GM04503 (cell line): ENCODE measurements around the gene STXBP1.

Experiments used
- DNase-seq: peaks from one replicate; pipeline ENCODE4 v3.0.0-alpha.2; 2012; ENCODE audit warnings: low read depth

The STXBP1 gene

DNA sequence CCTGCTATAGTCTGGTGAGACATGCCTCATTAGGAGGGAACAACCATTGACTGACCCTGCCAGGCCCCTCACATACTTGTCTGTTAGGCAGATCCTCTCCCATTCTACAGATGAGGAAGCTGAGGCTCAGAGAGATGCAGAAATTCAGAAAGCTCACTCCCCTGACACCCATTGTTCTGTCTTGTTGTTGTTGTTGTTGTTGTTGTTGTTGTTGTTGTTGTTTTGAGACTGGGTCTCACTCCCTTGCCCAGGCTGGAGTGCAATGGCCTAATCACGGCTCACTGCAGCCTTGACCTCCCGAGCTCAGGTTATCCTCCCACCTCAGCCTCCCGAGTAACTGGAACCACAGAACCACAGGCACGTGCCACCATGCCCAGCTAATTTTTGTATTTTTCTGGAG is 81.6 kb downstream of the STXBP1 start:
- DNase-seq = no peak

DNA sequence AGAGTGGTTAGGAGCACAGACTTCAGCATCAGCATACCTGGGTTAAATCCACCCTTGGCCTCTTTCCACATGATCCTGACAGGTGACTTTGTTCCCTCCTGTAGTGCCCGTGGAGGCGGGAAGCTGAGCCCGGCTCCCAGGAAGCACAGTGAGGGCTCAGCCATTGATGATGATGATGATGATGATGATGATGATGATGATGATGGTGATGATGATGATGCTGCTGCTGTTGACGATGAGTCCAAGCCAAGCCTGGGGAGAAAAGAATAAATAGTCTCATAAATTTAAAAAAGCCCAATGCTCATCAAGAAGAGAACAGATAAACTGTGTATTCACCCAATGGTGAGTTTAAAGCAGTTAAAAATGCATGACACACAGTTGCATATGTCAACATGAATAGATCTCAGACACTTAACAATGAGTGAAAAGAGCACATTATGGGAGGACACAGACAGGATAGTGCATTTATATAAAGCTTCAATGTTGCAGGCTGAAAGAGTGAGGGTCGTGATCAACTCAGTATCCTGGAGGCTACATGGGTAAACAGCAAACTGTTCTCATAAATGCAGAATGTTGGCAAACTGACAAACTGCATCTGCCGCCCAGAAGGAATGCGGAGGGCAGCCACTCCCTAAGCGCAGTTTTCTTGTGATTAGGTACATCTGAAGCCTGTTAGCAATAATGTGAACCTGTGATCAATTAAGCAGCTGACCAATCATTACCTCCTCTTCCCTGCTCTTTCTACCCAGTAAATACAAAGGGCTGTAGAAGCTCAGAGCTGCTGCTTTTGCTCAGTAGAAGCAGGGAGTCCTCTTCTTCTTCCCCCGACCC is 83.0 kb downstream of the STXBP1 start:
- DNase-seq = no peak

DNA sequence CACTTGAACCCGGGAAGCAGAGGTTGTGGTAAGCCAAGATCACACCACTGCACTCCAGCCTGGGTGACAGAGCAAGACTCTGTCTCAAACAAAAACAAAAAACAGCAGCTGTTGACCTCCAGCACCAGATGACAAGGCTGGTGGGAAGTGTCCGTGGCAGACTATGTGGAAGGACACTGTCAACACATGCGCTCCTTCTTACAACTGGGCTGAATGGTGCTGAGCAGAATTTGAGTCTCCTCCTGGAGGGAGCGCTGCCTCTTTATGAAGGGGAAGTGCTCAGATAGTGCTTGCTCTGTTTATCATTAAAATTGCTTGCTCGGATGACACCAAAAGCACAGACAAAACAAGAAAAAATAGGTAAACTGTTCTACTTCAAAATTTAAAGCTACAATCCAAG is 85.5 kb downstream of the STXBP1 start:
- no peak for DNase-seq

DNA sequence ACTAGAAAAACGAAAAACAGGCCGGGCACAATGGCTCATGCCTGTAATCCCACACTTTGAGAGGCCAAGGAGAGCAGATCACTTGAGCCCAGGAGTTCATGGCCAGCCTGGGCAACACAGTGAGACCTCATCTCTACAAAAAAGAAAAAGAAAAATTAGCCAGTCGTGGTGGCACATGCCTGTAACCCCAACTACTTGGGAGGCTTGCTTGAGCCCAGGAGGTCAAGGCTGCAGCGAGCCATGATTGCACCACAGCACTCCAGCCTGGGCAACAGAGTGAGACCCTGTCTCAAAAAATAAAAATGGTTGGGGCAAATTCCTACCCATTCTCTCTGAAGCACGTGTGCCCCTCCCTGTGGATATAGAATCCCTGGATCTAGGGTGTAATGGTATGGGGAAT is 86.3 kb downstream of the STXBP1 start:
- DNase-seq = no peak

DNA sequence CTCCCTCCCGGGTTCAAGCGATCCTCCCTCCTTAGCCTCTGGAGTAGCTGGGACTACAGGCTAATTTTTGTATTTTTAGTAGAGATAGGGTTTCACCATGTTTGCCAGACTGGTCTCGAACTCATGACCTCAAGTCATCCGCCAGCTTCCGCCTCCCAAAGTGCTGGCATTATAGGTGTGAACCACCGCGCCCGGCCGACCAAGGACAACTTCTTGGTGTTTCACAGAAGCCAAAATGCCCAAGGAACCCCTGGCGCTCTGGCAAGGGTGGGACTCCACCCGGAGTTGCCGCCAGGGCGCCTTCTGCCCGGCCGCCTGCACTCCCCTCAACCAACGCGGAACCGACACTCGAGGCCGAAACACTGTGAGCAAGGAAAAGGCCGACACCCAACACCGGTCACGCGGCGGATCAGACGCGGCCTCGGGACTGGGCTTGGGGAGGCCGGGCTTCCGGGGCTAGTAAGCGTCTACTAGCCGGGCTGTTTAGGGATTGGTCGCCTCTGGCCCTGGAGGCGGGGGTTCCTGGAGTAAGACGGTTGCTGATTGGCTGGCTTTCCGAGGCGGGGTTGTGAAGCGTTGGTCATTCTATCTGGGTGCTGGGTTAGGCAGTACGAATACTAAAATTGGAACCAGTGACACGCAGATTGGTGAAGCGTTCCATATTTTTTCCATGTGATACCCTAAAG is 87.1 kb downstream of the STXBP1 start:
- DNase-seq = peak; percentile 88

DNA sequence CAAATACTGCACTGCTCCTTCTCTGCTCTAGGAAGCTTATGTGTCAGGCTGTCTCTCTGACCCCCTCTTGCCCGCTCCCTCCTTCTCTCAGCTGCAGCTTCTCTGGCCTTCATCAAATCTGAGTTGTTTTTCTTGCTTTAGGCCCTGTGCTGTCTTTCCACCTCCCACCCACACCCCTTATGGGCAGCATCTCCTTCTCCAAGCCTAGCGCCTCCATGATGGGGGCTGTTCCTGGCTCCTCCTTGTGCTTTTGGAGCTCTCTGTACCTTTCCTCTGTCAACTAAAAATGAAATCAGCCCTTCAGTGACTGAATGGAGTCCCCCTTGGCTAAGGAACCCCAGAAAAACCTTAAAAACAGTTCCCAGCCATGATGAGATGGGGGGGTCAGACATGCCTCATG is 88.1 kb downstream of the STXBP1 start:
- no peak for DNase-seq

DNA sequence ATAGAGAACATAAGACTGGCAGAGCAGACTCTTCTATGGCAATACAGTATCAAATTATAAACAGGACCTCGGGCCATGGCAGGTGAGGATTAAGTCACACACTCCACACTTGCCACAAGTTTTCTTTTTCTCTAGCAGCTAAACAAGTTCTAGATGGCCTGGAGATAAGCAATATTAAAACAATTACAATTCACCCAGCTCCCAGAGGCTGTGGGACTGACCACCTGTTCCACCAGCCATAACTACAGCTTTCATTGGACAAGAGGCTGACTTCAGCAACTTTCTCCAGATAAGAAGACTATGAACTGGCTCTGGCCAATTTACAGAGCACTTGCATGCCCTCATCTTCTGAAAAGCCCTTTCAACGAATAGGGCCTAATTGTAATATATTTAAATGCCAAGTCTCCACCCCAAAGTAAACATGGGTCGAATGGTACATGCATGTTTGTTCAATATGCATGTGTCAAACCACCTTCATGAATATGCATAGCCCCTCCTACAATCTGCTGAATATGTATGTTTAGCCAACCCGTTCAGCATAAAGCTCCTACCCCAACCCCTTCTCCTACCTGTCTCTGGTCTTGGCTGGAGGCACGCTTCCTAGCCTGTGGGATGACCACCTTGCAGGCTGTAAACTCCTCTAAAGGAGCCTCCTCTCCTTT is 88.6 kb downstream of the STXBP1 start:
- no peak for DNase-seq

DNA sequence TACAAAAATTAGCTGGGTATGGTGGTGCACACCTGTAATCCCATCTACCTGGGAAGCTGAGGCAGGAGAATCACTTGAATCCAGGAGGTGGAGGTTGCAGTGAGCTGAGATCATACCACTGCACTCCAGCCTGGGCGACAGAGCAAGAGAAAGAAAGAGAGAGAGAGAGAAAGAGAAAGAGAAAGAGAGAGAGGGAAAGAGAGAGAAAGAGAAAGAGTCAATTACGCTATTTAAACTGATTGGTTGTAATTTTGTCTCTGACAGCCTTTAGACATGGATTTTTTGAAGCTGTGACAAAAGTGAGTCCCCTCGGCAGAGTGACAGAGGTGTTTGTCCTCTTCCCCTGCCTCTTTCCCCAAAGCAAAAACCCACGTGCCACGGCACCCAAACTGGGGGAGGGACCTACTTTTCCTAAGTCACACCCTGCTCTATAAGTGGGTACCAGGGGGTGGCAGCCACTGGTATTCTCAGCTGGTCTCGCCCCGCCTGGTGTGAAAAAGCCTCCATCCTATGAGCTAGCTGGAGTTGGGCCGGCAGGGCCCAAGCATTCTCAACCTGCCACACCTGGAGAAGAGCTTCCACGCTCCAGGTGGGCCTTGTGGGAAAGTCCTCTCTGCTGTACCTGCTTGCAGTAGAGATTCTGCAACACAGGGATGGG is 91.3 kb downstream of the STXBP1 start:
- no peak for DNase-seq

DNA sequence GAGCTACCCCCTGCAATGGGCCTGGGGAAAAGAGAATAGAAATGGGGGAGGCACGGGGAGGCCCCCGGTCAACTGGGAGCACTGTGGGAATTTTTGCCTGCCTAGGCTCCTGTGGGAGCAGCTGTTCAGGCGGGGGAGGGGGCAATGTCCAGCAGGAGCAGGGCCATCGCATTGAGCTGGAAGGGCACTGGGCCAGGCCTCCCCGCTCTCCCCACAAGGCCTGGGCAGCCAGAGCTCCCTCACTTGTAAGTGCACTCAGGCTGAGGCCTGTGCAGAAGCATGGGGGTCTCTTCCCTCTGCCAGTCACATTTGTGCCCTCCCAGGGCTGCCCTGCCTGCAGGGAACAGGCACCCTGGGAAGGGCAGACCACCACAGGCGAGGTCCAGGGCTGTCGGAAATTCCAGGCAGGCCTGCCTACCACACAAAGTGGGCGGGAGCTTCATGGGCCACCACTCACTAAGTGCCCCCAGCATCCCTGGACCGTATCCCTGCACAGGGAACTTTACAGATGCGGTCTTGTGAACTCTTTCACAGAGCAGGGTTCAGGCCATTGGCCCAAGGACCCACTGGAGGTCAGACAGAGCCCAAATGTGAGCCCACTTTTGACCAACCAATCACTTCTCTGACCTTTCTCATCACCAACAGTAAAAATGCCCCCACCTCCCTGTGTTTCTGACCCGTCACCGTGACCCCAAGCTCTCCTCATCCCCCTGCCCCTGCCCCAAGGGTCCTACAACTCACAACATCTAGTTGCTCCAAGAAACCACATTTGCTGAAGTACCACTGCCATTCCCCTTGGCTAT is 93.7 kb downstream of the STXBP1 start:
- no peak for DNase-seq

DNA sequence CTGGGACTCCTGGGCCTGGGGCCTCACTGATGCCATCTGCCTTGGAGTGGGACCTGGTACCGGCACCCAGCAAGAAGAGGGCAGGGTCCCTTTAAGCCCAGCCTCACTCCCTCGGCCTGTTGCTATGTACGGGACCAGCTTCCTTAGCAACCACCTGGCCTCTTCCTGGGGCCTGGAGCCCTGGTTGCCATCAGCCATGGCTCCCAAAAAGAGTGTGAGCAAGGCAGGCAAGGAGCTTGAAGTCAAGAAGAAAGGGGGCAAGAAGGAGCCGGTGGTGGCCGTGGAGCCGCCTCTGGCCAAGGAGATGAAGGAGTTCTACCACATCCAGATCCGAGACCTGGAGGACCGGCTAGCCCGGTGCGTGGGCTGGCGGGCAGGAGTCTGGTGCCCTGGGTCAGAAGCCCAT is 94.8 kb downstream of the STXBP1 start, which contains the start of gene CFAP157:
Gene CFAP157, plus strand, starts transcription at position 153 of the 406 bp plus-strand sequence. Its CDS starts 44 bp downstream, at position 197.
- no peak for DNase-seq

DNA sequence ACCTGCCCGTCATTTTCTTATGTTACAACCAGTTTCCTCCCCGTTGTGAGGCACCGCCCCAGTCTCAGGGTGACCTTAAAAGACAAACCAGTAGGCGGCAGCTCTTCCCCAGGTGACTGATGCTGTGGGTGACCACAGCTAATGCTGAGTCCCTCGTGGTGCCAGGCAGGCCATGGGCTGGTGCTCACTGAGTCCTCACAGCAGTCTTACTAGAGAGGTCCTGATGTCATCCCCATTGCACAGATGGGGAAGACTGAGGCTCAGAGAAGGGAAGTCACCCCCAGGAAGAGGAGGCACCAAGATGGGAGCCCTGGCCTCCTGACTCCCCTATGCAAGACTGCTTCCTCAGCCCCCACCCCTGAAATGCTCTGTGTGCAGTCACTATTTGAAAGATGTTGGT is 95.7 kb downstream of the STXBP1 start:
- DNase-seq = no peak

DNA sequence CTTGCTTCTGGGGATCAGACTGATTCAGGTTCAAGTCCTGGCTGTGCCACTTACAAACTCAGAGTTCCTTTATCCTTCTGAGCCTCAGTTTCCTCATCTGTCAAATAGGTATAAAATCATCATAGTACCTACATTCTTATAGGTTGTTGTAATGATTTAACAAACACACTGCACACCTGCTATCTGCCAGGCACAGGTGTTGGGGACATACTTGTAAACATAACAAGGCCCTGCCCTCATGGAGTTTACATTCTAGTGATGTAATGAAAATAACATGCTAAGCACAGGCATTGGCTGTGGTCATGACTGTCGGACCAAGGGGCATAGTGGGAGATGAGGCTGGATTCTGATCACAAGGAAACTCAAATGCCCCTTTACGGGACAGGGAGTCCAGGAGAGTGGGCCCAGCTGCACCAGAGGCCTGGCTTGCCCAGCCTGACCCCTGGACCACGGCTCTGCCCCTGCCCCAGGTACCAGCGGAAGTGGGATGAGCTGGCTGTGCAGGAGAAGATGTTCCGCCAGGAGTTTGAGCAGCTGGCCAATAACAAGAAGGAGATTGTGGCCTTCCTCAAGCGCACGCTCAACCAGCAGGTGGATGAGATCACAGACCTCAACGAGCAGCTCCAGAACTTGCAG is 97.0 kb downstream of the STXBP1 start:
- no peak for DNase-seq

DNA sequence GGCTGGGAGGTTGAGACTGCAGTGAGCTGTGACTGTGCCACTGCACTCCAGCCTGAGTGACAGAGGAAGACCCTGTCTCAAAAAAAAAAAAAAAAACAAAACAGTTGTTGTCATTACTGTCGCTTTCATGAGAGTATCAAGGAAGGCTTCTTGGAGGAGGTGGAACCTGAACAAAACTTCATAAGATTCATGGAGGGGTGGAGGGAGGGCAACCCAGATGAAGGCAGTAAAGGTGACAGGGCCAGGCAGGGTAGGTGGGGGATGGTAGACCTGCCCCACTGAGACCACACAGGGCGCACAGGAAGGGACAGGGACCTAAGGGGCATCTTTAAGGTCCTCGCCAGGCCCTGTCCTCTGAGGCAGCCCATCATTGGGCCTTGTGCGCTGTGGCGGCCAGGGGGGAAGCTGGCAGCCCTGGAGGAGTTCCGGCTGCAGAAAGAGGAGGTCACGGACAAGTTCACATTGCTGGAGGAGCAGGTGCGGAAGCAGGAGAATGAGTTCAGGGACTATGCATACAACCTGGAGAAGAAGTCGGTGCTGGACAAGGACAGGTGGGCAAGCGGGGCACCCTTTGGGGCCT is 98.2 kb downstream of the STXBP1 start:
- DNase-seq = no peak

DNA sequence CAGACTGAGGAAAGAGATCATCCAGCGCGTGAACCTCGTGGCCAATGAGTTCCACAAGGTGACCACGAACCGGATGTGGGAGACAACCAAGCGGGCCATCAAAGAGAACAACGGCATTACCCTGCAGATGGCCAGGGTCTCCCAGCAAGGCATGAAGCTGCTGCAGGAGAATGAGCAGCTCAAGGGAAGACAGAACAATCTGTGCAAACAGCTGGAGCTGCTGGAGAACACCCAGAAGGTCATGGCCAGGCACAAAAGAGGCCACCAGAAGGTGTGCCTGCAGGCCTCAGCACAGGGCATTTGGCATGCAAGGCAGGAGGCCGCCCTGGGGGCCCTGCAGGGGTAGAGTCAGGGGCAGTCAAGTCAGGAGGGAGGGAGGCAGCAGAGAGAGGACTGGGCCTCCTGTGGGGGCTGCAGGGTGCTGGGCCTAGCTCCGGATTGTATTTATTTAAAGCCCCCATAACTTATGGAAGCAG is 99.2 kb downstream of the STXBP1 start:
- DNase-seq = no peak

DNA sequence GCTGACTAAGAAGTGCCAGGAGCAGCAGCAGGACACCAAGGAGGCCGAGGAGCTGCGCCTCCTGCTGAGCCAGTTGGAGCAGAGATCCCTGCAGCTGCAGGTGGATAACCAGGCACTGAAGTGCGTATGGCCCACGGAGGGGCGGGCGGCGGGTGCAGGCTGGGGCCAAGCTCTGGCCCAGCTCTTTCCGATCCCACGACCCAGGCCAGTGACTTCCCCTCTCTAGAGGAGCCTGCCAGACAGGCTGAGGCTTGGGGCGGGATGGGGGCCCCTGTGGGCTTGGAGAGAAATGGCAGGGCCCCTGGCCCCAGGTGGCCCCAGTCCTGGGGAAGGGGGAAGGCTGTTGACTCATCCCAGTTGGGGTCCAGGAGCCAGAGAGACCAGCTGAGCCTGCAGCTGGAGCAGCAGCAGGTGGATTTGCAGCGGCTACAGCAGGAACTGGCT is 99.8 kb downstream of the STXBP1 start:
- no peak for DNase-seq

DNA sequence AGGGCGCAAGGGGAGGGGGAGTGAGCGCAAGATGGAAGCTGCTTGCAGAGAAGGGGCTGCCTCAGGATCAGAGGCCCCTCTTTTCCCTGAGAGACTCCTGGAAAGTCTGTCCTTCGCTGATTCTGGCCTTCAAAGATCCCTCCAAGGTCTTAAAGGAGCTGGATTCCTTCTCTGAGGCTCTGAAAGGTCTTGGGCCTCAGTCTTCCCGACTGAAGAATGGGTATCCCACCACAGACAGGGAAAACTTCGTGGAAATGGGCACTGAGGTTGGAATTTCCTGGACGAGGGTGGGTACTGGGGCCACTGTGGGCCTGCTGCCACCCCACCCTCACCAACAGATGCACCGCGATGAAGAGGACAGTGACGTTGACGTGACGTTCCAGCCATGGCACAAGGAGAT is 100.3 kb downstream of the STXBP1 start:
- no peak for DNase-seq

DNA sequence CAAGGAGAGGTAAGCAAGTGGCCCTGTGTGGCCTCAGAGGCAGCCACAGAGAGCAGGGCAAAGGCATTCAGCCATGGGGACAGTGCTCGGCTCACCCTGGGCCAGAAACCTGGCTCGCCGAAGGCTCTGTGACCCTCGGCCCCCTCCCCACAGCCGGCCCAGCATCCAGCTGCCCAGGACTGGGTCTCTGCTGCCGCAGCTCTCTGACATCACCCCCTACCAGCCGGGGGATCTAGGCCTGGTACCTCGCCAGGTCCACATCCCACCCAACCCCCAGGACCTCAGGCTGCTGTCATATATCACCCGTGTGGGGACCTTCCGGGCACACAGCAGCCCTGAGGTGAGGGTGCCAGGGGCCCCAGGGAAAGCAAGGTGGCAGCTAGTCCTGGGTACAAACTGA is 100.8 kb downstream of the STXBP1 start:
- DNase-seq = no peak

DNA sequence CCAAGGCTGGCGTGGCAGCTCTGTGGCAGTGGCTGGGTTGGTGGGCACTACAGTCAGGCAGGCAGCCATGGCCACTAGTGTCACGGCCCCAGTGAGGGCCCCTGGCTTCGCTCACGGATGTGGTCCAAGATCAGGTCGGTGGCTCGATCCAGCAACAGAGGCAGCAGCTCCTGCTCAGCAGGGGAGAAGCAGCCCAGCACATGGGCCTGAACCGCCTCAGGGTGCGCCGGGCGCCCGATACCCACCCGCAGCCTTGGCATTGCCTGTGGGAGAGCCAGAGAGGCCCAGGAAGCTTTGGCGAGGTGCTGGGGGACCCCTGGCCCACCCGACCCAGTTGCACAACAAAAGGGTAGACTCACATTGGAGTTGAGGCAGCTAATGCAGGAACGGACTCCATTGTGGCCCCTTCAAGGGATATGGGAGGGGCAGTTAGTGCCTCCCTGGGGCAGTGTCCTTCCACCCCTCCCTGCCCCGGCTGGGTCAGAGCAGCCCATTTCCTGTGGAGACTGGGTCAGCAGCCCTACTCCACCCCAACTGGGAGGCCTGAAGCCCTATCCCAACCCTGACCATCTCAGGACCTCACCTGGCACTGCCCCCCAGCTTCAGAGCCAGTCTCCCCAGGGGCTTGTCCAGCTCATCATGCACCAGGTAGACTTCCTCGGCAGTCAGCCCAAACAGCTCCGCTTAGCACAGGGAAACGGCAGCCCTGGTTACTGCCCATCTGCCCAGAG is 102.1 kb downstream of the STXBP1 start:
- DNase-seq = no peak

DNA sequence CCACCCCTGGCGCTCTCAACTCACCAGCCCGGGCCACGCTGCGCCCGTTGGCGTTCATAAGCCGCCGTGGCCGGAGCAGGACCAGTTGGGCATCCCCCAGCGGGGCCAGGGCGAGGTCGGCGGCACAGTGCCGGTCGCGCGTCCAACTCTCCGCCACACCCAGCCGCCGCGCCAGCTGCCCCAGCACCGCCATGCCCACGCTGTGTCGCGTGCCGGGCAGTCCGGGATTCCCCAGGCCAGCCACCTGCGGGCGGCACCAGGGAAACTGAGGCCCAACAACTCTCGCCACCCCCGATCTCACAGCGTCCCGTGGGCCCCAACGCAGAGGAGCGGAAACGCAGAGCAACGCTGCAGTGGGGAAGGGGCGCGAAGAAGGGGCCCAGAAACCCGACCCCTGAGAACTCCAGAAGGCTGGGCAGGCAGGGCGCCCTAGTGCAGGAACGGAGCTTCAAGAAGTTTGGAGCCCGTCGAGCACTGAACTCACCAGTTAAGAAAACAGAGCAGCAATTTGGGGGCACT is 102.9 kb downstream of the STXBP1 start:
- DNase-seq = no peak
